ENCODE results near the gene MLH1. TPM values are rescaled to one million over a fixed set of nuclear protein-coding genes. Genes with fewer than 3 reads are reported as not detected.
A peak's percentile ranks its signal among the peaks of the same experiment; 100 is the strongest.

The MLH1 gene
- total and polyA plus RNA-seq, 4 donors: 43.9 to 59.3 (median 53.9) TPM

- no peak overlapping the region for H3K4me3 ChIP-seq (ENCODE audit: low read depth, low read length)
- no peak overlapping the region for H3K27ac ChIP-seq (ENCODE audit: low read depth, low read length)
- WGBS (ENCODE audit: insufficient coverage): 24% methylated on average over 2 of the region's 4 CpGs
- H3K4me1 ChIP-seq (ENCODE audit: control insufficient read depth, insufficient read depth, low read length): peaks cover 12% of the 10 kb centered on the region
- H3K27me3 ChIP-seq (ENCODE audit: control insufficient read depth, insufficient read depth, low read length): no peaks in the 10 kb centered on the region
- no peaks in the 10 kb centered on the region for H3K36me3 ChIP-seq (ENCODE audit: control insufficient read depth, insufficient read depth, low read length)
- peak in 4 of 6 donors; percentile 38 to 94 (median 66) for DNase-seq (ENCODE audit: low read depth in 4 of 6, low spot score in 6 of 6)
- H3K9me3 ChIP-seq (ENCODE audit: control insufficient read depth, insufficient read depth, low read length): no peaks in the 10 kb centered on the region
These were observed 23.5 kb upstream of the MLH1 start for GRCh38 chr3:36969540-36970432.

- DNase-seq (ENCODE audit: low read depth in 4 of 6, low spot score in 6 of 6): no peak
- no peaks in the 10 kb centered on the region for H3K27me3 ChIP-seq (ENCODE audit: control insufficient read depth, insufficient read depth, low read length)
- no peaks in the 10 kb centered on the region for H3K9me3 ChIP-seq (ENCODE audit: control insufficient read depth, insufficient read depth, low read length)
- peaks cover 12% of the 10 kb centered on the region for H3K4me1 ChIP-seq (ENCODE audit: control insufficient read depth, insufficient read depth, low read length)
- no CpG with 5 or more reads among the region's 2 CpGs for WGBS (ENCODE audit: insufficient coverage)
- H3K27ac ChIP-seq (ENCODE audit: low read depth, low read length): no peak overlapping the region
- no peak overlapping the region for H3K4me3 ChIP-seq (ENCODE audit: low read depth, low read length)
- H3K36me3 ChIP-seq (ENCODE audit: control insufficient read depth, insufficient read depth, low read length): no peaks in the 10 kb centered on the region
These were observed 21.2 kb upstream of the MLH1 start for GRCh38 chr3:36972163-36972562.

GRCh38 chr3:36973139-36973538, 20.2 kb upstream of the MLH1 start:
- WGBS (ENCODE audit: insufficient coverage): no CpG with 5 or more reads among the region's 1 CpG

GRCh38 chr3:36981006-36981405, 12.3 kb upstream of the MLH1 start:
- no peak overlapping the region for H3K27ac ChIP-seq (ENCODE audit: low read depth, low read length)
- H3K4me1 ChIP-seq (ENCODE audit: control insufficient read depth, insufficient read depth, low read length): no peaks in the 10 kb centered on the region
- no peaks in the 10 kb centered on the region for H3K9me3 ChIP-seq (ENCODE audit: control insufficient read depth, insufficient read depth, low read length)
- 100% methylated on average over 1 of the region's 4 CpGs for WGBS (ENCODE audit: insufficient coverage)
- H3K4me3 ChIP-seq (ENCODE audit: low read depth, low read length): no peak overlapping the region
- H3K36me3 ChIP-seq (ENCODE audit: control insufficient read depth, insufficient read depth, low read length): peaks cover 10% of the 10 kb centered on the region
- no peak for DNase-seq (ENCODE audit: low read depth in 4 of 6, low spot score in 6 of 6)
- no peaks in the 10 kb centered on the region for H3K27me3 ChIP-seq (ENCODE audit: control insufficient read depth, insufficient read depth, low read length)

More at GRCh38 chr3:36973139-36973538, 20.2 kb upstream of the MLH1 start:
- Histone ChIP-seq H3K27me3 (ENCODE audit: control insufficient read depth, insufficient read depth, low read length) (no peaks in the 10 kb centered on the region), H3K4me1 (ENCODE audit: control insufficient read depth, insufficient read depth, low read length) (peaks cover 12% of the 10 kb centered on the region), H3K4me3 (ENCODE audit: low read depth, low read length) (no peak overlapping the region), H3K27ac (ENCODE audit: low read depth, low read length) (no peak overlapping the region), H3K36me3 (ENCODE audit: control insufficient read depth, insufficient read depth, low read length) (no peaks in the 10 kb centered on the region), H3K9me3 (ENCODE audit: control insufficient read depth, insufficient read depth, low read length) (no peaks in the 10 kb centered on the region)
- DNase-seq (ENCODE audit: low read depth in 4 of 6, low spot score in 6 of 6): no peak

GRCh38 chr3:36988356-36988755, 5.0 kb upstream of the MLH1 start:
- H3K36me3 ChIP-seq (ENCODE audit: control insufficient read depth, insufficient read depth, low read length): peaks cover 13% of the 10 kb centered on the region
- no peak for DNase-seq (ENCODE audit: low read depth in 4 of 6, low spot score in 6 of 6)
- peaks cover 2% of the 10 kb centered on the region for H3K4me1 ChIP-seq (ENCODE audit: control insufficient read depth, insufficient read depth, low read length)
- no peak overlapping the region for H3K27ac ChIP-seq (ENCODE audit: low read depth, low read length)
- no peaks in the 10 kb centered on the region for H3K9me3 ChIP-seq (ENCODE audit: control insufficient read depth, insufficient read depth, low read length)
- H3K4me3 ChIP-seq (ENCODE audit: low read depth, low read length): no peak overlapping the region
- WGBS (ENCODE audit: insufficient coverage): 83% methylated on average over 2 of the region's 2 CpGs
- no peaks in the 10 kb centered on the region for H3K27me3 ChIP-seq (ENCODE audit: control insufficient read depth, insufficient read depth, low read length)

GRCh38 chr3:36989005-36989404, 4.3 kb upstream of the MLH1 start:
- no peak for DNase-seq (ENCODE audit: low read depth in 4 of 6, low spot score in 6 of 6)
- Histone ChIP-seq H3K27ac (ENCODE audit: low read depth, low read length) (no peak overlapping the region), H3K4me1 (ENCODE audit: control insufficient read depth, insufficient read depth, low read length) (peaks cover 2% of the 10 kb centered on the region), H3K4me3 (ENCODE audit: low read depth, low read length) (no peak overlapping the region), H3K9me3 (ENCODE audit: control insufficient read depth, insufficient read depth, low read length) (no peaks in the 10 kb centered on the region), H3K27me3 (ENCODE audit: control insufficient read depth, insufficient read depth, low read length) (no peaks in the 10 kb centered on the region), H3K36me3 (ENCODE audit: control insufficient read depth, insufficient read depth, low read length) (peaks cover 9% of the 10 kb centered on the region)
- no CpG with 5 or more reads among the region's 3 CpGs for WGBS (ENCODE audit: insufficient coverage)

- no peaks in the 10 kb centered on the region for H3K27me3 ChIP-seq (ENCODE audit: control insufficient read depth, insufficient read depth, low read length)
- peak overlapping the region; percentile 16 for H3K4me3 ChIP-seq (ENCODE audit: low read depth, low read length)
- peaks cover 7% of the 10 kb centered on the region for H3K36me3 ChIP-seq (ENCODE audit: control insufficient read depth, insufficient read depth, low read length)
- no peaks in the 10 kb centered on the region for H3K9me3 ChIP-seq (ENCODE audit: control insufficient read depth, insufficient read depth, low read length)
- H3K27ac ChIP-seq (ENCODE audit: low read depth, low read length): no peak overlapping the region
- no peak for DNase-seq (ENCODE audit: low read depth in 4 of 6, low spot score in 6 of 6)
- H3K4me1 ChIP-seq (ENCODE audit: control insufficient read depth, insufficient read depth, low read length): peaks cover 2% of the 10 kb centered on the region
These were observed 3.8 kb upstream of the MLH1 start for GRCh38 chr3:36989568-36989967.

- H3K9me3 ChIP-seq (ENCODE audit: control insufficient read depth, insufficient read depth, low read length): no peaks in the 10 kb centered on the region
- DNase-seq (ENCODE audit: low read depth in 4 of 6, low spot score in 6 of 6): no peak
- H3K4me1 ChIP-seq (ENCODE audit: control insufficient read depth, insufficient read depth, low read length): peaks cover 2% of the 10 kb centered on the region
- no peaks in the 10 kb centered on the region for H3K27me3 ChIP-seq (ENCODE audit: control insufficient read depth, insufficient read depth, low read length)
- peak overlapping the region; percentile 19 for H3K4me3 ChIP-seq (ENCODE audit: low read depth, low read length)
- no CpG with 5 or more reads among the region's 3 CpGs for WGBS (ENCODE audit: insufficient coverage)
- H3K36me3 ChIP-seq (ENCODE audit: control insufficient read depth, insufficient read depth, low read length): peaks cover 15% of the 10 kb centered on the region
- no peak overlapping the region for H3K27ac ChIP-seq (ENCODE audit: low read depth, low read length)
These were observed 2.2 kb upstream of the MLH1 start for GRCh38 chr3:36991147-36991546.

GRCh38 chr3:36991923-36992805, 1.2 kb upstream of the MLH1 start:
- DNase-seq (ENCODE audit: low read depth in 4 of 6, low spot score in 6 of 6): peak in 3 of 6 donors; percentile 31 to 72 (median 50)
- H3K4me1 ChIP-seq (ENCODE audit: control insufficient read depth, insufficient read depth, low read length): peaks cover 2% of the 10 kb centered on the region
- H3K36me3 ChIP-seq (ENCODE audit: control insufficient read depth, insufficient read depth, low read length): peaks cover 14% of the 10 kb centered on the region
- H3K27me3 ChIP-seq (ENCODE audit: control insufficient read depth, insufficient read depth, low read length): no peaks in the 10 kb centered on the region
- WGBS (ENCODE audit: insufficient coverage): 0% methylated on average over 14 of the region's 24 CpGs
- H3K9me3 ChIP-seq (ENCODE audit: control insufficient read depth, insufficient read depth, low read length): no peaks in the 10 kb centered on the region
- H3K4me3 ChIP-seq (ENCODE audit: low read depth, low read length): peak overlapping the region; percentile 98
- H3K27ac ChIP-seq (ENCODE audit: low read depth, low read length): peak overlapping the region; percentile 100

All from spinal cord (tissue), 10 donors.